Activated T-cell treated with anti-CD3 and anti-CD28 coated beads, Interleukin-2, amount 50 U/mL, for 24 hours (primary cell): ENCODE results near the gene CLASP2.

Experiments used
- DNase-seq: peaks from one replicate; pipeline ENCODE4 v3.0.0-alpha.2; 2020
- H3K27ac Mint-ChIP-seq: 2 replicates; pipeline ENCODE4 v1.8.0; 2020; ENCODE audit warnings: mild to moderate bottlenecking, mixed read lengths
- H3K27me3 Mint-ChIP-seq: 2 replicates; pipeline ENCODE4 v1.8.0; 2020; ENCODE audit warnings: mixed read lengths
- H3K36me3 Mint-ChIP-seq: 2 replicates; pipeline ENCODE4 v1.8.0; 2020; ENCODE audit warnings: low read depth, mixed read lengths
- H3K4me1 Mint-ChIP-seq: 2 replicates; pipeline ENCODE4 v1.8.0; 2020; ENCODE audit warnings: low read depth, mixed read lengths
- H3K4me3 Mint-ChIP-seq: 2 replicates; pipeline ENCODE4 v1.8.0; 2020; ENCODE audit warnings: mild to moderate bottlenecking, moderate library complexity, mixed read lengths
- H3K9me3 Mint-ChIP-seq: 2 replicates; pipeline ENCODE4 v1.8.0; 2020; ENCODE audit warnings: mixed read lengths

CLASP2 gene

GRCh38 chr3:33578325-33579177 lies 139.5 kb downstream of the CLASP2 start:
- H3K36me3 Mint-ChIP-seq = peaks cover 60% of the 10 kb centered on the region

GRCh38 chr3:33577588-33577987 lies 140.5 kb downstream of the CLASP2 start:
- no peaks in the 10 kb centered on the region for H3K4me1 Mint-ChIP-seq
- H3K4me3 Mint-ChIP-seq = no peak overlapping the region
- H3K36me3 Mint-ChIP-seq = peaks cover 62% of the 10 kb centered on the region
- no peaks in the 10 kb centered on the region for H3K27me3 Mint-ChIP-seq
- no peaks in the 10 kb centered on the region for H3K9me3 Mint-ChIP-seq
- no peak overlapping the region for H3K27ac Mint-ChIP-seq
- DNase-seq = no peak

More at GRCh38 chr3:33578325-33579177, 139.5 kb downstream of the CLASP2 start:
- Mint-ChIP-seq H3K4me1 (no peaks in the 10 kb centered on the region), H3K27me3 (no peaks in the 10 kb centered on the region), H3K4me3 (no peak overlapping the region), H3K9me3 (no peaks in the 10 kb centered on the region), H3K27ac (no peak overlapping the region)
- no peak for DNase-seq

GRCh38 chr3:33577173-33577572 lies 140.9 kb downstream of the CLASP2 start:
- no peaks in the 10 kb centered on the region for H3K4me1 Mint-ChIP-seq
- H3K36me3 Mint-ChIP-seq = peaks cover 61% of the 10 kb centered on the region
- no peaks in the 10 kb centered on the region for H3K9me3 Mint-ChIP-seq
- H3K4me3 Mint-ChIP-seq = no peak overlapping the region
- H3K27me3 Mint-ChIP-seq = no peaks in the 10 kb centered on the region
- no peak for DNase-seq
- no peak overlapping the region for H3K27ac Mint-ChIP-seq

GRCh38 chr3:33575311-33575710 lies 142.7 kb downstream of the CLASP2 start:
- Mint-ChIP-seq H3K9me3 (no peaks in the 10 kb centered on the region), H3K4me1 (no peaks in the 10 kb centered on the region), H3K36me3 (peaks cover 61% of the 10 kb centered on the region), H3K4me3 (no peak overlapping the region), H3K27ac (no peak overlapping the region), H3K27me3 (no peaks in the 10 kb centered on the region)
- DNase-seq = no peak

GRCh38 chr3:33557829-33558228 lies 160.2 kb downstream of the CLASP2 start:
- Mint-ChIP-seq H3K4me3 (no peak overlapping the region), H3K27me3 (no peaks in the 10 kb centered on the region), H3K27ac (peak overlapping the region; percentile 1), H3K9me3 (no peaks in the 10 kb centered on the region), H3K36me3 (peaks cover 49% of the 10 kb centered on the region), H3K4me1 (no peaks in the 10 kb centered on the region)
- DNase-seq = no peak

GRCh38 chr3:33557279-33557678 lies 160.8 kb downstream of the CLASP2 start:
- Mint-ChIP-seq H3K9me3 (no peaks in the 10 kb centered on the region), H3K27me3 (no peaks in the 10 kb centered on the region), H3K36me3 (peaks cover 54% of the 10 kb centered on the region), H3K4me1 (no peaks in the 10 kb centered on the region), H3K27ac (no peak overlapping the region), H3K4me3 (no peak overlapping the region)
- DNase-seq = no peak

- no peak overlapping the region for H3K27ac Mint-ChIP-seq
- H3K36me3 Mint-ChIP-seq = peaks cover 68% of the 10 kb centered on the region
- no peak for DNase-seq
- no peaks in the 10 kb centered on the region for H3K4me1 Mint-ChIP-seq
- H3K27me3 Mint-ChIP-seq = no peaks in the 10 kb centered on the region
- no peaks in the 10 kb centered on the region for H3K9me3 Mint-ChIP-seq
- no peak overlapping the region for H3K4me3 Mint-ChIP-seq
Measured at GRCh38 chr3:33547101-33547500, 171.0 kb downstream of the CLASP2 start.

GRCh38 chr3:33544126-33544525 lies 173.9 kb downstream of the CLASP2 start:
- Mint-ChIP-seq H3K9me3 (no peaks in the 10 kb centered on the region), H3K4me3 (no peak overlapping the region), H3K27me3 (no peaks in the 10 kb centered on the region), H3K27ac (no peak overlapping the region), H3K36me3 (peaks cover 60% of the 10 kb centered on the region), H3K4me1 (no peaks in the 10 kb centered on the region)
- DNase-seq = no peak

- DNase-seq = no peak
- Mint-ChIP-seq H3K9me3 (no peaks in the 10 kb centered on the region), H3K4me1 (no peaks in the 10 kb centered on the region), H3K36me3 (peaks cover 65% of the 10 kb centered on the region), H3K27me3 (no peaks in the 10 kb centered on the region), H3K4me3 (no peak overlapping the region), H3K27ac (no peak overlapping the region)
Measured at GRCh38 chr3:33543601-33544000, 174.5 kb downstream of the CLASP2 start.

- Mint-ChIP-seq H3K27ac (no peak overlapping the region), H3K4me3 (no peak overlapping the region), H3K27me3 (no peaks in the 10 kb centered on the region), H3K4me1 (no peaks in the 10 kb centered on the region), H3K36me3 (peaks cover 74% of the 10 kb centered on the region), H3K9me3 (no peaks in the 10 kb centered on the region)
- no peak for DNase-seq
Measured at GRCh38 chr3:33541918-33542317, 176.1 kb downstream of the CLASP2 start.

GRCh38 chr3:33538678-33539339 lies 179.2 kb downstream of the CLASP2 start:
- Mint-ChIP-seq H3K27ac (no peak overlapping the region), H3K36me3 (peaks cover 74% of the 10 kb centered on the region), H3K9me3 (no peaks in the 10 kb centered on the region), H3K4me1 (no peaks in the 10 kb centered on the region), H3K4me3 (no peak overlapping the region), H3K27me3 (no peaks in the 10 kb centered on the region)
- DNase-seq = no peak

- DNase-seq = no peak
- Mint-ChIP-seq H3K9me3 (peaks cover under 1% of the 10 kb centered on the region), H3K4me3 (no peak overlapping the region), H3K27ac (no peak overlapping the region), H3K4me1 (no peaks in the 10 kb centered on the region), H3K36me3 (peaks cover 75% of the 10 kb centered on the region), H3K27me3 (no peaks in the 10 kb centered on the region)
Measured at GRCh38 chr3:33537133-33537532, 180.9 kb downstream of the CLASP2 start.

GRCh38 chr3:33526787-33527186 lies 191.3 kb downstream of the CLASP2 start:
- Mint-ChIP-seq H3K27me3 (no peaks in the 10 kb centered on the region), H3K27ac (no peak overlapping the region), H3K4me1 (no peaks in the 10 kb centered on the region), H3K4me3 (no peak overlapping the region), H3K9me3 (peaks cover 21% of the 10 kb centered on the region), H3K36me3 (peaks cover 93% of the 10 kb centered on the region)
- no peak for DNase-seq

GRCh38 chr3:33525232-33525631 lies 192.8 kb downstream of the CLASP2 start:
- DNase-seq = no peak
- Mint-ChIP-seq H3K9me3 (peaks cover 19% of the 10 kb centered on the region), H3K36me3 (peaks cover 88% of the 10 kb centered on the region), H3K27me3 (no peaks in the 10 kb centered on the region), H3K27ac (no peak overlapping the region), H3K4me3 (no peak overlapping the region), H3K4me1 (no peaks in the 10 kb centered on the region)

- DNase-seq = no peak
- Mint-ChIP-seq H3K27ac (no peak overlapping the region), H3K4me1 (no peaks in the 10 kb centered on the region), H3K4me3 (no peak overlapping the region), H3K36me3 (peaks cover 84% of the 10 kb centered on the region), H3K27me3 (no peaks in the 10 kb centered on the region), H3K9me3 (peaks cover 14% of the 10 kb centered on the region)
Measured at GRCh38 chr3:33523093-33523667, 194.9 kb downstream of the CLASP2 start.
